NCI-H2196 (cell line): ENCODE results near the gene HIBADH.

ENCODE experiments used
- DNase-seq: peaks from one replicate; lab custom pipeline; 2025; ENCODE audit not compliant: unreplicated experiment; lab: John Stamatoyannopoulos, UW

HIBADH gene

GRCh38 chr7:27636326-27637006 lies 26.2 kb downstream of the HIBADH start:
- DNase-seq: no peak

- no peak for DNase-seq
Observed at GRCh38 chr7:27635728-27636127, 27.0 kb downstream of the HIBADH start.

- no peak for DNase-seq
Observed at GRCh38 chr7:27634671-27635493, 27.8 kb downstream of the HIBADH start.

GRCh38 chr7:27633062-27633461 lies 29.6 kb downstream of the HIBADH start:
- DNase-seq: no peak

- DNase-seq: no peak
Observed at GRCh38 chr7:27631391-27631790, 31.3 kb downstream of the HIBADH start.

- no peak for DNase-seq
Observed at GRCh38 chr7:27627146-27627545, 35.5 kb downstream of the HIBADH start.

- DNase-seq: no peak
Observed at GRCh38 chr7:27619492-27619891, 43.2 kb downstream of the HIBADH start.

- no peak for DNase-seq
Observed at GRCh38 chr7:27617651-27618381, 44.9 kb downstream of the HIBADH start.

GRCh38 chr7:27616914-27617548 lies 45.7 kb downstream of the HIBADH start:
- no peak for DNase-seq

GRCh38 chr7:27616186-27616491 lies 46.5 kb downstream of the HIBADH start:
- no peak for DNase-seq

GRCh38 chr7:27615420-27616185 lies 47.1 kb downstream of the HIBADH start:
- DNase-seq: no peak

GRCh38 chr7:27614095-27614494 lies 48.6 kb downstream of the HIBADH start:
- no peak for DNase-seq

GRCh38 chr7:27611059-27611458 lies 51.6 kb downstream of the HIBADH start:
- DNase-seq: peak; percentile 67

GRCh38 chr7:27608776-27609495 lies 53.7 kb downstream of the HIBADH start:
- no peak for DNase-seq

- DNase-seq: no peak
Observed at GRCh38 chr7:27607210-27607606, 55.5 kb downstream of the HIBADH start.

- DNase-seq: peak; percentile 56
Observed at GRCh38 chr7:27606270-27607209, 56.1 kb downstream of the HIBADH start.

- peak; percentile 20 for DNase-seq
Observed at GRCh38 chr7:27605689-27606269, 56.9 kb downstream of the HIBADH start.

GRCh38 chr7:27605283-27605682 lies 57.4 kb downstream of the HIBADH start:
- DNase-seq: no peak

- DNase-seq: no peak
Observed at GRCh38 chr7:27603813-27604212, 58.9 kb downstream of the HIBADH start.
